Measurements from ENCODE around the gene PHLDA2.
"Not testable (repeated sequence)": the region's sequence is repeated elsewhere in the genome, so short reads cannot be mapped to it uniquely, and the experiment has no call there.

The PHLDA2 gene

DNA sequence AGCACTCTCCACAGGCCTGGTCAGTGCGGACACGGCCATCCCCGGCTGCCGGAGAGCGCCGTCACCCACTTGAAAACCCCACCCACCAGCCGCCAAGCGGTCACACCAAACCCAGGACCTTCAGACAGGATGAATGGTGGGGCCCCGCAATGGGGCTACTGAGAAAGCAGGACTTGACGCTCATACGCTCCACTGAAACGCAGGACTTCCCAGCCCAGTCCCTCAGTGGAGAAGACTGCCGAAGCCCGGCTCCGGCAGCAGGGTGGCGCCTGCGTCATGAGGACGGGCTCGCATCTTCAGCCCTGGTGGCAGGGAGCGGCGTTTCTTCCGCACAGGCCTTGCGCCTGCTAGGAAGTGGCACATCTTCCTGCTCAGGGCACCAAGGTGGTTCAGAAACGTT is 15.3 kb upstream of the PHLDA2 start:
- DNase-seq: no peak

DNA sequence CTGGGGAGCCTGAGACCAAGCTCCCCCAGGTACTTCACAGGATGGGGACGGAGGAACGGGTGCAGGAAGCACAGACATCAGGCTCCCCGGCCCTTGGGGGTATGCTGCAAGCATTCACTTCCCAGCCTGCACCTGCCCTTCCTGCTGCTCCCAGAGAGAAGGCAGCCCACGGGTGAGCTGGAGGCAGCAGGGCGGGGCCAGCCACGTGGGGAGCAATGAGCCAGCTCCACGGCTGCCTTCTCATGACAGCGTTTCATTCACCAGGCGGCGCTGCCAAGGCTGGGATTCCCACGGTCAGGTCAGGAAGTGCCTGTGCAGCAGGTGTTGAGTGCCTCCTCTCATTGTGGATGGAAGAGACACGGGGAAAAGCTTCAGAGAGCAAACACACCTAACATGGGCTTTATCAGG is 14.5 kb upstream of the PHLDA2 start:
- peak; percentile 61 for DNase-seq

DNA sequence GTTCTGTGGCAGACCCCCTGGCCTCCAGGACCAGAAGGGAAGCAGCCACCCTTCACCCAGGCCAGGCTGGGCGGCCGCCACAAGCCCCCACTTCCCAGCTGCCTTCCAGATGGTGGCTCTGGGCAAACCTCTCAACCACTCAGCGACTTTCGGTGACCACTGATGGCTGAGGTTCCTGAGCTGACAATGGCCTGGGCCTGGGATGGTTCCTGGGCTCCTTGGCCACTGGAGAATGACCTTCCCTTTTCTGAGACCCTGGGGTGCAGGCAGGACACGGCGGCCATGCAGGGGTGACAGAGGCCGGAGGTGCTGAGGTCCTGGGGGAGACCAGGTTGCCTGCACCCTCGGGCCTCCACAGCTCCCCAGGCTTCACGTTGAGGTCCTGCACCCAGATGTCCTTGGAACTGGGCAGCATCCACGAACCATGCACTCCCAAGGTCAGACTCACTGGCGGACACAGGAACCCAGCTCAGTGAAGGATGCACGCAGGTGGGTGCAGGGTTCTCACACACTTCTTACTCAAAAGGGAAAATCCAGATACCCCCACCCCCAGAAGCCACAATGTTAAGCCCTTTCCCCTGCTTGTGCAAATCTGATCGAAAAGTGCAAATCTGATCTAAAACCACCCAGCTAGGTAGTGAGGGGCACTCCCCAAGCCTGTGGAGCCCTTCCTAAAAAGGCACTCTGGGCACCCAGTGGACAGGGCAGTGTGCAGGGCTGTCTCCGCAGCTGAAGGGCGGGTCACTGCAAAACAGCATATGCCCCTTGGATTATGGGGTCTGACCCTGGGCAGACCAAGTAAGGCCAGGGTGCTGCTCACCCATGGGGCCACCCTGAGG is 13.9 kb upstream of the PHLDA2 start:
- no peak for DNase-seq

DNA sequence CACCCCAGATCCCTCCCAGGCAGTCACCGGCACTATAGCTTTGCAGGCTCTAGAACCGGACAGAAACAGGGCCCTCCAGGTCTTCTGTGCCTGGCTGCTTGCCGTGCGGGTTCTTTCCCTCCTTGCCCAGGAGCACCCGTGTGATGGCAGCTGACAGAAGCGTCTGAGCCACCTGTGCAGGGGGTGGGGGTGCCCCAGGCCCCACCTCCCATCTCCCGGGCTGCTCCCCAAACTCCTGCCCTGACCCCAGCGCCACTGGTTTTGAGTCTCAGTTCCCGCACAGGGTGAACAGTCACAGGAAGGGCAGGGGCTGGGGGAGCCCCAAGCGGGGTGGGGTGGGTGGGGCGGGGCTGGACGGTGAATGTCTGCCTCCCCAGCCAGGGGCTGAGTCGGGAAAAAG is 13.2 kb upstream of the PHLDA2 start:
- DNase-seq: no peak

DNA sequence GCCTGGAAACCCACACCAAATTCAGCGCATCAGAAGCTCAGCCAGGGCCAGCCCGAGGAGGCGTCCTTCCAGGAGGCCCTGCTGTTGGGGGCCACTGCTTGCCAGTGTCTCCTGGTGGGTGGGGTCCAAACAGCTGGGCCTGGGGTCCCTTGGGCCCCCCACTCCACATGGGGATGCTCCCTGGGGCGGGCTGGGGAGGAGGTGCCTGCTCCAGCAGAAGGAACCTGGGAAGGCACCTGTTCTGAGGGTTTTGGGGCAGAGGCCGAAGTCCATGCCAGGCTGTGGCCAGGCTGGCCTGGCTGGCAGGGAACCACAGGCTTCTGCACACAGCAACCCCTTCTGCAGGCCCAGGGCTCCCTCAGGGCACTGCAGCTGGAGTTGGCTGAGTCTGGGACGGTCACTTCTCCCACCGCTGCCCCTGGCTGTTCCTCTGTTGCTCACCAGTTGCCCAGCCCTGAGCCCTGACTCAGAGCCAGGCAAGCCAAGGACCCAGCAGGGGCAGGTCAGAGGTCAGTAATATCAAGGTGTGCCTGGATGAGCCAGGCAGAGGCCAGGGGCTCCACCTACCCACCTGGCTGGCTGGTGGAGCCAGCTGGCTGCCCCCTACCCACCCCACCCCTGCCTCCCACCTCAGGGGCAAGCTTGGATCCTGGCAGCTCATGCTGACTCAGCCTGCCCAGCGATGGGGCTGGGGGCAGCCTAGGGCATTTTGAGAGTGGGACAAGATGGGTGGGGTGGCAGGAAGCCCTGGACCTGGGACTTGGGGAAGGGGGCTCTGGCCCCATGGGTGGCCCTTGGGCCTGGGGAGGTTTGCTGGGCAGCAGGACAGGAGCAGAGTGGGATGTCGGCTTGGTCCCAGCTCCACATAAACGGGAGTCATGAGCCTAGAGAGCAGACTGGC is 12.0 kb upstream of the PHLDA2 start:
- peak; percentile 90 for DNase-seq

DNA sequence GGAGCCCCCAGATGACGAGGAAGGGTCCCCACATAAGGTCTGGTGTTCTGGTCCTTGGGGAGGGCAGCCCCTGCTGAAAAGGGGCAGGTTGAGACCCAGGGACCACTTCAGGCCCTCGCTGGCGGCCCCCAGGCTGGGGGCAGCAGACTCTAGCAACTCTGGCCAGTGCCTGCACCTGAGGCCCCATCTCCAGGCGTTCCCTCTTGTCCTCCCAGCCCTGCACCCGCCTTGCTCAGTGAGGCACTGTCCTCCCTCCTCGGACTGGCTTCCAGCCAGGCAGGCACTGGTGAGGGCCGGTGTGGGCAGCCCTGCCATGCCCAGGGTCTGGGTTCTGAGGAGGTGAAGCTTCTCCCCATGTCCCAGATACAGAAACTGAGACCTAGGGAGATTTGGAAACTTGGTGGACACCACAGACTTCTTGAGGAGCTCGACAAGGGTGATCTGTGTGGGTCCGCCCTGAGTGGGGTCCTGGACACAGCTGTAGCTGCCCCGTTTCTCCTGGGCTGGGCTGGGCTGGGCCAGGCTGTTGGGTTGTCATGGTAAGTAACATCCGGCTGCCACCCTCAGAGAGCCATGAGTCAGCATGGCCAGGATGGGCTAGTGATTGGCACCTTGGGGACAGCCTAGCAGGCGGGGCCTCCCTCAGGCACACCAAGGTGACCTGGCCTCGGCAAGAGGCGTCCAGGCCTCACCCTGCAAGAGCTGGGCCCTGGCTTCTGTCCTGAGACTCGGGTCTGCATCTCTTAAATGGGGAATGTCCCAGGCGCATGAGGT is 11.1 kb upstream of the PHLDA2 start:
- DNase-seq: peak; percentile 65

DNA sequence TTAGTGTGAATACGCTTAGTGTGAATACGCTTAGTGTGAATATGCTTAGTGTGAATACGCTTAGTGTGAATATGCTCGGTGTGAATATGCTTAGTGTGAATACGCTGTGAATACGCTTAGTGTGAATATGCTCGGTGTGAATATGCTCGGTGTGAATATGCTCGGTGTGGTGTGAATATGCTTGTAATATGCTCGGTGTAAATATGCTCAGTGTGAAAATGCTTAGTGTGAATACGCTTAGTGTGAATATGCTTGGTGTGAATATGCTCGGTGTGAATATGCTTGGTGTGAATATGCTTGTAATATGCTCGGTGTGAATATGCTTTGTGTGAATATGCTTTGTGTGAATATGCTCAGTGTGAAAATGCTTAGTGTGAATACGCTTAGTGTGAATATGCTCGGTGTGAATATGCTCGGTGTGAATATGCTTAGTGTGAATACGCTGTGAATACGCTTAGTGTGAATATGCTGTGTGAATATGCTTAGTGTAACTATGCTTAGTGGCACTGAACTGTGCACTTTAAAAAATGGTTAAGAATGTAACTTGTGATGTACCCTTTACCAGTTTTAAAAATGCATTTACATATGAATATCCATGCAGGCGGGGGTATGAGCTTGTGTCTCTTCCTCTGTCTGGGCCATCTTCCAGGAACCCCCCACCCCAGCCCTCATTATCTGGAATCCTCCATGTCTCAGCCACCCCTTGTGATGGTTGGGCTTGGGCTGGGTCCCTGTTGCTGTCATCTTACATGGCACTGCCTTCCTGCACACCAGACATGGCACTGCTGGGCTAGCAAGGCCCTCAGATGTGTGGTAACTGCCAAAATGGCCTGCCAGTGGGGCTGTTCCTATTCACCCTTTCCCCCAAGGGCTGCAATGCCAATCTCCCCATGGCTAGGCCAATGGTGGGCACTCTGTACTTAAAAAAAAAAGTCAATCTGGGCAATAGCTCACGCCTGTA is 9.5 kb upstream of the PHLDA2 start:
- not testable (repeated sequence) for DNase-seq

DNA sequence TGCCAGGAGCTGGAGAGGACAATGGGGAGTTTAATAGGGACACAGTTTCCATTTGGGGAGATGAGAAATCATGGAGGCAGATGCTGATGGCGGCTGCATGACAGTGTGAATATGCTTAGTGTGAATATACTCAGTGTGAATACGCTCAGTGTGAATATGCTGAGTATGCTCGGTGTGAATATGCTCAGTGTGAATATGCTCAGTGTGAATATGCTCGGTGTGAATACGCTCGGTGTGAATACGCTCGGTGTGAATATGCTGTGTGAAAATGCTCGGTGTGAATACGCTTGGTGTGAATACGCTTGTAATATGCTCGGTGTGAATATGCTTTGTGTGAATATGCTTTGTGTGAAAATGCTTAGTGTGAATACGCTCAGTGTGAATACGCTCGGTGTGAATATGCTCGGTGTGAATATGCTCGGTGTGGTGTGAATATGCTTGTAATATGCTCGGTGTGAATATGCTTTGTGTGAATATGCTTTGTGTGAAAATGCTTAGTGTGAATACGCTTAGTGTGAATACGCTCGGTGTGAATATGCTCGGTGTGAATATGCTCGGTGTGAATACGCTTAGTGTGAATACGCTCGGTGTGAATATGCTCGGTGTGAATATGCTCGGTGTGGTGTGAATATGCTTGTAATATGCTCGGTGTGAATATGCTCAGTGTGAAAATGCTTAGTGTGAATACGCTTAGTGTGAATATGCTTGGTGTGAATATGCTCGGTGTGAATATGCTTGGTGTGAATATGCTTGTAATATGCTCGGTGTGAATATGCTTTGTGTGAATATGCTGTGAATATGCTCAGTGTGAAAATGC is 8.6 kb upstream of the PHLDA2 start:
- DNase-seq: not testable (repeated sequence)

DNA sequence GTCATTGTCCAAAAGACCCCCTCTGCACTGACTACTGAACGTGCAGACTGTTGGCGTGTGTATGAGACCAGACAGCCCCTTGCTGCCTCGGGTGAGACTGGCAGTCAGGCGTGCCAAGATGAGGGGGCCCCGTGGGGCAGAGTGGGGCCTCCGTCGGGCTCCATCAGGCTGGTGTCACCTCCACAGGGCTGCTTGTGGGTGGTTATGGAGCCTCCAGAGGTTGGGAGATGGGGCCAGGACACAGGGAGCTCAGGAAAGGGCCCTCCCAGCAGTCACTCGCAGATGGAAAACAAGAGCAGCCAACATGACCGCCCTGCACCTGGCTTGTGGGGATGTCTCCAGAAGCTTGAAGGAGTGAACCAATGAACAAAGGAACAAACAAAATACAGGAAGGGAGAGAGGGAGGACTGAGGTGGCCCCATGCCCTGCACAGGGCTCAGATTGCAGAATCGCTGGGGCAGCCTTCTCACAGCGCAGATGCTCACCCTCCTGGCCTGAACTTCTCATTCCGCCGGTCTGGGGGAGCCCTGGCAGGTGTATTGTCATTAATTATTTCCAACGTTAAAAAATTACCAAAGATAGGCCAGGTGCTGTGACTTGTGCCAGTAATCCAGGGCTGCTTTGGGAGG is 5.5 kb upstream of the PHLDA2 start:
- no peak for DNase-seq

DNA sequence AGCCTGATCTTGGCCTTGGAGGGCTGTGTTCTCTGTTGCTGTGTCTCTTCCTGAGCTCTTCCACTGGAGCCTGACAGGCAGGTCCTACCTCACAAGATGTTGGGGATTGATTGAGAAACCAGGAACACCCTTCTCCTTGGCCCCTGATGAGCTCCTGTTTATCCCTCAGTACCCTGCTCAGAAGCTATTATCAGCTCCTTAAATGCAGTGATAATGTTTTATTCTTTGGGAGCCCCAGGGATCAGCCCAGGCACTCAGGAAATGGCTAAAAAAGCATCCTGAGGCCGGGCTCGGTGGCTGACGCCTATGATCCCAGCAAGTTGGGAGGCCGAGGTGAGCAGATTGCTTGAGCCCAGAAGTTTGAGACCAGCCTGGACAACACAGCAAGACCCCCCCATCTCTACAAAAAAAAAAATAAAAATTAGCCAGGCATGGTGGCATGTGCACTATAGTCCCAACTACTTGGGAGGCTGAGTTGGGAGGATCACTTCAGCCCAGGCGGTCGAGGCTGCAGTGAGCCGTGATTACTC is 4.9 kb upstream of the PHLDA2 start:
- DNase-seq: no peak

DNA sequence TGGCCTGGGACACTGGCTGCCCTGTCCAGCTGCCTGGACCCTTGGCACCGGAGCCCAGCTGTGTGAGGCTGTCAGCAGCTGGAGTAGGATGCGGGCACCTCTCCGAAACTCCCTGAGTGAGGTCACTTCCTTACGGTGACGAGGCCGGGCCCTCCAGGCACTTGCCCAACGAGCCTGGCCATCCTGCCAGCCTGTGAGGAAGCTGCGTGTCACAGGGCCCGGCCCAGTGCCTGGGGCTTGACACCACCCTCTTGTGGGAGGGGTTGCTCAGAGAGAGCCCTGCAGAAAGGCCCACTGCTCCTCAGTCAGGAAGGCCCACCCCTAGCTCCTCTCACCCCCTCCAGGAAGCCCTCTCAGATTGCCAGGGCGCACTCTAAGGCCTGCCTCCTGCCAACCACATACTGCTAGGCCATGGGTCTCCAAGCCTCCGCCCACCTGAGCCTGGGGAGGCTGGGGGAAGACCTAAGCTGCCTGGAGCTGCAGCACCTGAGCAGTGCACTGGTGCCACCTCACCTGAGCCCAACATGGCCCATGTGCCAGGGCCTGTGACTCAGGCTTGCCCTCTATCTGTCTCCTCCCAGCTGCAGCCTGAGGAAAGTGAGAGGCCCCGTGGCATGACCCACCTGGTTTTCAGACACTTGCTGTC is 4.3 kb upstream of the PHLDA2 start:
- no peak for DNase-seq

DNA sequence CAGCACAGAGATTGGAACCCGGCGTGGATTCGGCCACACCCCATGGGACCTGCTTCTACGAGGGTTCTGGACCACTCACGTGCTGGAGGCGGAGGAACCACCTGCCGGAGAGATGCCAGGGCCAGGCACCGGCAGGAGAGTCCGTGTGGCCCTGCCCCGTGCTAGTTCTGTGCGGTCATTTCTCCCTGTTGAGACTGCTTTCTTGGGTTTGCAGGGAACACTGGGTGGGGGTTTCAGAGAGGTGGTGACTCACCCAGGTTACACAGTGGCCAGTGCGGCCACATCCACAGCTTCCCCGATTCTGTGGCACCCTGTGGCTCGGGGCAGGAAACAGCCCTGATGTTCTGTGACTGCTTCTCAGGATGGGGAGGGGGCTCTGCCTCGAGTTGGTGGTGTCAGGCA is 3.6 kb upstream of the PHLDA2 start:
- no peak for DNase-seq

DNA sequence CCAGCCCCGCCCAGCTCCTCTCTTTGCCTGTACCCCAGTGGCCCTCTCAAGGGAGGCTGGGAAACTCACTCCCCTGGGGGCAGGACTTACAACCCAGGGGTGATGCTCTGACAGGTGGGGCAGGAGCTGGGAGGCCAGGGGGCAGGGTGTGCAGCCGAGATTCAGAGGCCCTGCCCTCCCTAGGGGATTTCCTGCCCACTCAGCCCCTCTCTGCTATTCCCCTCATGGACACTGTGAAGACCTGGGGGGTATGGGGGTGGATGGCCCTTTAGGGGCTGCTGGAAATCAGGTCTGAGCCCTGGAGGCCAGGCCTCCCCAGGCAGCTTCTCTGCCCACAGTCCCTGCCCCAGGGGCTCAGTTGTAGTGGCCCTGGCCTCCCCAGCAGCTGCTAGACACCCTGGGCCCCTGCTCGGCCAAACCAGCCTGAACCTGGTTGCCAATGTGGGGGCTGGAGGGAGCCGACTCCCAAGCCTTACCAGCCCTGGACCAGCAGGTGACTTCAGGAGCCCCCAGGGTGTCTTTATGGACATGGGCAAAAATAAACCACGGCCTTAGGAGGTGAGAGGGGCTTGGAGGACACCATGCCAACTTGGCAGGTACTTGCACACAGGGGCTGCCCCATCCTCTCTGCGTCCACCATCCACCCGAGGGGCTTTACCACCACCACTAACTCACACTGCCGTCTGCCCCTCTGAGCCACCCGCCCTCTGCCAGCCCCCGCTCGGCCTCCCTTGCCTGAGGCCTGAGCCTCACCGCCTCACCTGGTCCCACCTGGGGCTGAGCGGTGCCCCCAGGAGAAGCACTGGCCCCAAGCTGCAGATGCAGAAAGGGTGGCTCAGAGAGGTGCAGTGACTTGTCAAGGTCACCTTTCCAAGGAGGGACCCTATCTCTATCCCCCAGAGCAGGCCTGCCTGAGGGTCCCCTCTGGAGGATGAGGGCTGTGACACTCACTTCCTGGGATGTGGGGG is 2.8 kb upstream of the PHLDA2 start:
- no peak for DNase-seq

DNA sequence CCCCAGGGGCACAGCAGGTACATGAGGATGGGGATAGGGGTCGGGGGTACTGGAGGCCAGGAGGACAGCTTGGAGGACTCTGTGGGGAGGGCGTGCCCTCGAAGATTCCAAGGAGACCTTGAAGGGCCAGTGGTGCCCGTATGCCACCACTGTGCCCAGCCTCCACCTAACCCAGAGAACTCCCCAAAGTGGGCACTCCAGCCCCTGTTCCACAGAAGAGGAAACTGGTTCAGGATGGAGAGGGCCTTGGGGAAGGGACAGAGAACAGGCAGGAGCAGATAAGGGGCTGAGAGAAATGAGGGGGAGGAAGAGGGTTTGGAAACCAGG is 2.2 kb upstream of the PHLDA2 start:
- DNase-seq: no peak

DNA sequence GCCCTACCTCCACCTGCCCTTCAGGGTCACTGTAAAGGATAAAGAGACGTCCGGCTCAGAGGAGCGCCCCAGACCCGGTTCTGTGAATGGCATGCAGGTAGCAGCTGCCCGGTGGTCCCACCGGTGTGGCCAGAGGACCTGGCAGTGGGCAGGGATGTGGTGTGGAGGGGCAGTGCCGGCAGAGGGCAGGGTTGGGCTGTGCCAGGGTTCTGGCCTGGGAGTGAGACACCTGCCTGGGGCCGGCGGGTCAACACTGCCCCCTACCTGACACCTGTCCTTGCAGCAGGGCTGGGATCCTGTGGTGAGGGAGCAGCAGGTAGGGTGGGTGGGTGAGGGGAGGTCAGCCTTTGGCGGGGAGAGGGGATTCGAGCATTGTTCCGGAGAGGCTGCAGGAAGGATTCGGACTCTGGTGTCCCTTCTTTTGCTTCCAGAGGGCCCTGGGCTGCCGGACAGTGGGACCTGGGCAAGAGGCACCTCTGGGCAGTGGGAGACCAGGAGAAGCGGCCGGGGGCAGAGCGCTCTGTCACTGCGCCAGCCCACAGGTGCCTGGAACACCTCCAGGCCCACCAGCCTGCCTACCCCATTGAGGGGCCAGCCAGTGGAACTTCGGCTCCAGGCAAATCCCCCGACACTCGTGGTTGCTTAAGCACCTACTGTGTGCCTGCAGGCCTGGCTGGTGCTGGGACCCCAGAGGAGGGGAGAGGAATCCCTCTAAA is 1.6 kb upstream of the PHLDA2 start:
- DNase-seq: peak; percentile 79

DNA sequence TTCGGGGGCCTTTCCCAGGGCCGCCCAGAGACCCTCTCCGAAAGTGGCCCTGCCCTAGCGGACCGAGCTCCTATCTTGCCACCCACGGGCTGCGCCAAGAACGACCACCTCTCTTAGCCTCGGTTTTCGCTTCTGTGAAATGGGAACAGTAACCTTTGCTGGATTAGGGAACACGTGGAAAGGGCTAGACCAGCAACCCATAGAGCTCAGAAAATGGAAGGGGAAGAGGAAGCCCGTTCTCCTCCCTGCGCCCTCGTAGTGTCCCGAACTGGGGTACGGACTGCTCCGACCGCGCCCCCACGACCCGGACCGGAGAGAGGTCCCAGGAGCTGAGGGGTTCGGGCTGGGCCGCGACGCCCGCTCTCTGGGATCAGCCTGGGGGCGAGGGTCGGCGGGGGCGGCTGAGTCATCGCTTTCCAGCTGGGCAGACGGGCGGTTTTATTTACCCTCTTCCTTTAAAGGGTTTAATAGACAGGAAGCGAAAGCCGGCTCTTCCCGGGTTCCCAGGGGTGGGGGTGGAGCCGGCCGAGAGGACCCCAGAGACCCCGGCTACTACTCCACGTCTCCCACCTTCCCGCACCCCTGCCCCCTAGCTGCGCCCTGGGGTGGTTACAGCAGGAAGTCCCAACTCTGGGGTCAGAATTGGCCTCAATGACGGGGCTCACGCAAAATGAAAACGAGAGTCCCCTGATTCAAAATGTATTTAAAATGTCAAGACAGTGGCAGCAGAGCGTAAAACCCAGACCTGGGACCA is 907 bp upstream of the PHLDA2 start:
- DNase-seq: peak; percentile 87

DNA sequence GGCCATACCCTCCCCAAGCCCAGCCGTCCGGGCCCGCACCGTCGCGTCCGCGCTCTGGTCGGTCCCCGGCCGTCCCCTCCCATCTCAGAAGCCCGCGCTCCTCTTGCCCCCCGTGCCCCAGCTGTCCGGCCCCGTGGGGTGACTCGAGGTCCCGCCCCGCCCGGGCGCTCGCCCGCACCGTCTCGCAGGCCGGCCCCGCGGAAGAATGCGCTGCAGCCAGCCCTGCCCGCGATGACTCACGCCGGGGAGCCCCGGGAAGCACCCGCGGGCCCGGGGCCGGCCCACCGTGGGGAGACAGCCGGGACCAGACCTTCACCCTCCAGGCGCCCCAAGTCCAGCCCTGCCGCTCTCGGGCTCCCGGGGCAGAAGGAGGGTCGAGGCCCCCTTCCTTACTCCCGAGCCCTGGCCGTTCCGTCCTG is 320 bp upstream of the PHLDA2 start:
- DNase-seq: peak; percentile 60
